Ovary (tissue), 3 donors: ENCODE measurements around the gene CYP2W1.

Experiments
- CTCF ChIP-seq, 3 donors: fragments of 450-650 bp in 2 of 3; fragments of 200-600 bp in 1 of 3; IDR thresholded peaks; one replicate each; pipeline versions ENCODE4 v1.5.1 to v1.8.0; 2016 to 2022; ENCODE audit warnings: antibody characterized with exemption in 3 of 3, mild to moderate bottlenecking in 1 of 3
- EP300 ChIP-seq: sonication (generic); formaldehyde crosslinking; IDR thresholded peaks from one replicate; pipeline ENCODE4 v1.6.1; 2017; ENCODE audit warnings: antibody characterized with exemption
- POLR2A ChIP-seq: fragments of 450-650 bp; IDR thresholded peaks from one replicate; pipeline ENCODE4 v1.6.1; 2017; ENCODE audit warnings: antibody characterized with exemption, mild to moderate bottlenecking, moderate library complexity
- donor health status: DM: no; HTN: no; CAD: no.

GRCh38 chr7:1030444-1031070 is 47.6 kb downstream of the CYP2W1 start:
- no peak for TF ChIP-seq POLR2A
- no peak for TF ChIP-seq CTCF (IDR thresholded peaks at IDR 0.05)
- TF ChIP-seq EP300: no peak
